NCI-H128 (cell line): Measurements from ENCODE around the gene TMEM183A.
A peak's percentile ranks its signal among the peaks of the same experiment; 100 is the strongest.

Experiments used
- DNase-seq: peaks from one replicate; lab custom pipeline; 2025; ENCODE audit not compliant: unreplicated experiment; lab: John Stamatoyannopoulos, UW

The TMEM183A gene

GRCh38 chr1:203045821-203046594, 38.8 kb downstream of the TMEM183A start:
- DNase-seq = no peak

- DNase-seq = no peak
These were observed 39.9 kb downstream of the TMEM183A start for GRCh38 chr1:203046984-203047630.

- DNase-seq = no peak
These were observed 40.9 kb downstream of the TMEM183A start for GRCh38 chr1:203048086-203048485.

- no peak for DNase-seq
These were observed 41.4 kb downstream of the TMEM183A start for GRCh38 chr1:203048555-203049051.

GRCh38 chr1:203049077-203049476, 41.9 kb downstream of the TMEM183A start:
- no peak for DNase-seq

- DNase-seq = no peak
These were observed 42.5 kb downstream of the TMEM183A start for GRCh38 chr1:203049576-203050180.

GRCh38 chr1:203050826-203051225, 43.7 kb downstream of the TMEM183A start:
- no peak for DNase-seq

GRCh38 chr1:203051841-203052324, 44.7 kb downstream of the TMEM183A start:
- DNase-seq = peak; percentile 69

GRCh38 chr1:203052601-203053000, 45.4 kb downstream of the TMEM183A start:
- DNase-seq = no peak

- no peak for DNase-seq
These were observed 47.0 kb downstream of the TMEM183A start for GRCh38 chr1:203054184-203054583.

GRCh38 chr1:203054642-203055041, 47.5 kb downstream of the TMEM183A start:
- DNase-seq = no peak

- DNase-seq = no peak
These were observed 48.1 kb downstream of the TMEM183A start for GRCh38 chr1:203055161-203055799.

GRCh38 chr1:203056012-203056411, 48.8 kb downstream of the TMEM183A start:
- no peak for DNase-seq

- no peak for DNase-seq
These were observed 49.3 kb downstream of the TMEM183A start for GRCh38 chr1:203056516-203056915.

GRCh38 chr1:203057911-203058675, 50.9 kb downstream of the TMEM183A start:
- no peak for DNase-seq

GRCh38 chr1:203058676-203058935, 51.4 kb downstream of the TMEM183A start:
- no peak for DNase-seq

- DNase-seq = no peak
These were observed 52.3 kb downstream of the TMEM183A start for GRCh38 chr1:203059485-203059884.

- no peak for DNase-seq
These were observed 52.9 kb downstream of the TMEM183A start for GRCh38 chr1:203060115-203060514.

GRCh38 chr1:203063287-203063686, 56.1 kb downstream of the TMEM183A start:
- DNase-seq = no peak

- no peak for DNase-seq
These were observed 58.0 kb downstream of the TMEM183A start for GRCh38 chr1:203065191-203065590.

GRCh38 chr1:203065986-203066385, 58.8 kb downstream of the TMEM183A start:
- no peak for DNase-seq
